GM23338 (cell line): ENCODE results near the gene PDCD1. TPM values are rescaled to one million over a fixed set of nuclear protein-coding genes. Genes with fewer than 3 reads are reported as not detected.

Source experiments
- ATAC-seq: fragments of 200-7000 bp; cut with Tn5 transposase; 3 replicates; pipeline ENCODE4 v1.9.1; 2020
- DNase-seq: peaks from one replicate; pipeline ENCODE4 v3.0.0-alpha.2; 2015; ENCODE audit warnings: low spot score
- H2AFZ ChIP-seq: fragments of 200-600 bp; sonication (generic); 2 replicates; pipeline ENCODE4 v1.8.0; 2016; ENCODE audit warnings: antibody characterized with exemption, mild to moderate bottlenecking, moderate library complexity
- H3F3A ChIP-seq: fragments of 200-600 bp; sonication (generic); replicated peaks from 2 replicates; pipeline ENCODE4 v1.8.0; 2017; ENCODE audit warnings: antibody characterized with exemption, mixed run types, low read depth
- H3K27ac ChIP-seq: fragments of 200-600 bp; sonication (generic); 2 replicates; pipeline ENCODE4 v1.6.1; 2016; ENCODE audit warnings: low read depth
- H3K27me3 ChIP-seq: fragments of 200-600 bp; sonication (generic); 2 replicates; pipeline ENCODE4 v1.8.0; 2016; ENCODE audit warnings: mild to moderate bottlenecking, mixed run types, moderate library complexity; ENCODE audit not compliant: insufficient read depth
- H3K36me3 ChIP-seq: fragments of 200-600 bp; sonication (generic); 2 replicates; pipeline ENCODE4 v1.8.0; 2016; ENCODE audit warnings: mild to moderate bottlenecking; ENCODE audit not compliant: insufficient read depth
- H3K4me1 ChIP-seq: fragments of 200-600 bp; sonication (generic); 2 replicates; pipeline ENCODE4 v1.8.0; 2016; ENCODE audit warnings: mild to moderate bottlenecking, moderate library complexity; ENCODE audit not compliant: insufficient read depth
- H3K4me2 ChIP-seq: fragments of 200-600 bp; sonication (generic); 2 replicates; pipeline ENCODE4 v1.7.1; 2017; ENCODE audit warnings: mixed run types
- H3K4me3 ChIP-seq: fragments of 200-600 bp; sonication (generic); 2 replicates; pipeline ENCODE4 v1.6.1; 2016; ENCODE audit warnings: mixed run types
- H3K79me2 ChIP-seq: fragments of 200-600 bp; sonication (generic); replicated peaks from 2 replicates; pipeline ENCODE4 v1.8.0; 2017; ENCODE audit warnings: mild to moderate bottlenecking; ENCODE audit not compliant: insufficient read depth
- H3K9me2 ChIP-seq: fragments of 200-600 bp; sonication (generic); 2 replicates; pipeline ENCODE4 v1.8.0; 2017; ENCODE audit not compliant: insufficient read depth
- H4K20me1 ChIP-seq: fragments of 200-600 bp; sonication (generic); replicated peaks from 2 replicates; pipeline ENCODE4 v1.8.0; 2017; ENCODE audit warnings: mild to moderate bottlenecking; ENCODE audit not compliant: insufficient read depth
- H3K27ac Mint-ChIP-seq: 2 replicates; pipeline ENCODE4 v1.8.0; 2020; ENCODE audit warnings: inconsistent platforms, mild to moderate bottlenecking, moderate library complexity, mixed read lengths
- H3K27me3 Mint-ChIP-seq: 3 replicates; pipeline ENCODE4 v1.8.0; 2022; ENCODE audit warnings: low read depth, mild to moderate bottlenecking, moderate library complexity, mixed read lengths, inconsistent platforms; ENCODE audit not compliant: insufficient read depth, poor library complexity
- H3K36me3 Mint-ChIP-seq: 3 replicates; pipeline ENCODE4 v1.8.0; 2021; ENCODE audit warnings: low read depth, mild to moderate bottlenecking, inconsistent platforms, moderate library complexity, mixed read lengths
- H3K4me1 Mint-ChIP-seq: 3 replicates; pipeline ENCODE4 v1.8.0; 2020; ENCODE audit warnings: mild to moderate bottlenecking, inconsistent platforms, mixed read lengths
- H3K4me3 Mint-ChIP-seq: 3 replicates; pipeline ENCODE4 v1.8.0; 2021; ENCODE audit warnings: moderate library complexity, mild to moderate bottlenecking, inconsistent platforms, mixed read lengths
- H3K9me3 Mint-ChIP-seq: 3 replicates; pipeline ENCODE4 v1.8.0; 2020; ENCODE audit warnings: moderate library complexity, mild to moderate bottlenecking, inconsistent platforms, mixed read lengths
- CREB1 ChIP-seq: fragments of 250-450 bp; sonication (Bioruptor Pico); IDR thresholded peaks from 2 replicates; pipeline ENCODE4 v1.5.0; 2020; ENCODE audit warnings: low read depth, mild to moderate bottlenecking, moderate library complexity
- EZH2 ChIP-seq: fragments of 200-600 bp; sonication (generic); IDR thresholded peaks from one replicate; pipeline ENCODE4 v1.8.0; 2017; ENCODE audit warnings: antibody characterized with exemption, mild to moderate bottlenecking, low read depth; ENCODE audit not compliant: unreplicated experiment
- EZH2phosphoT487 ChIP-seq: fragments of 200-600 bp; sonication (generic); IDR thresholded peaks from one replicate; pipeline ENCODE4 v1.8.1; 2018; ENCODE audit warnings: antibody characterized with exemption; ENCODE audit not compliant: unreplicated experiment
- JUNB ChIP-seq: IDR thresholded peaks from one replicate; pipeline ENCODE4 v1.6.1; 2016; ENCODE audit warnings: antibody characterized with exemption; ENCODE audit not compliant: unreplicated experiment
- NANOG ChIP-seq: IDR thresholded peaks from 2 replicates; pipeline ENCODE4 v1.6.1; 2016; ENCODE audit warnings: antibody characterized with exemption, borderline replicate concordance
- POLR2AphosphoS5 ChIP-seq: IDR thresholded peaks from 2 replicates; pipeline ENCODE4 v1.6.1; 2016; ENCODE audit warnings: antibody characterized with exemption, low read depth
- STAT1 ChIP-seq: IDR thresholded peaks from one replicate; pipeline ENCODE4 v1.6.1; 2016; ENCODE audit warnings: antibody characterized with exemption; ENCODE audit not compliant: unreplicated experiment
- ZNF114 ChIP-seq: fragments of 250-450 bp; sonication (Bioruptor Pico); IDR thresholded peaks from 2 replicates; pipeline ENCODE4 v1.5.0; 2020; ENCODE audit warnings: mild to moderate bottlenecking, moderate library complexity
- ZNF331 ChIP-seq: fragments of 250-450 bp; sonication (Bioruptor Pico); IDR thresholded peaks from 2 replicates; pipeline ENCODE4 v1.5.0; 2020; ENCODE audit warnings: low read depth, mild to moderate bottlenecking, moderate library complexity
- polyA plus RNA-seq: library from polyadenylated mRNA; unstranded; fragments of >200 nt; fragmentation: Nextera tagmentation; extraction: Ambion mirVana; gene quantifications from 2 replicates; pipeline ENCODE4 v1.2.1, GENCODE V29; 2016
- total RNA-seq: library from RNA; depleted of rRNA; stranded (reverse); fragments of >200 nt; shearing (Covaris generic); gene quantifications from 2 replicates; pipeline ENCODE4 v1.2.3, GENCODE V29; 2014
- TF ChIP-seq, protein P1 (sequence below): IDR thresholded peaks from 2 replicates; pipeline ENCODE4 v1.6.1; 2016; ENCODE audit warnings: antibody characterized with exemption
- TF ChIP-seq, protein P2 (sequence below): IDR thresholded peaks from one replicate; pipeline ENCODE4 v1.6.1; 2018; ENCODE audit warnings: antibody characterized with exemption; ENCODE audit not compliant: unreplicated experiment
- TF ChIP-seq, protein P3 (sequence below): fragments of 250-450 bp; sonication (Bioruptor Pico); IDR thresholded peaks from 2 replicates; pipeline ENCODE4 v1.5.0; 2020; ENCODE audit warnings: mild to moderate bottlenecking, moderate library complexity
- TF ChIP-seq, protein P4 (sequence below), 2 experiments: fragments of 200-600 bp in 1 of 2; sonication (generic) in 1 of 2; conservative IDR thresholded peaks; 2 replicates each; pipeline versions ENCODE4 v1.5.1 to v1.6.1; 2016 to 2017; ENCODE audit warnings: antibody characterized with exemption in 2 of 2, low read depth in 2 of 2, mild to moderate bottlenecking in 2 of 2, moderate library complexity in 1 of 2

PDCD1 gene
- total and polyA plus RNA-seq, 2 experiments from 2014 or later = 0.34 to 0.38 TPM

DNA sequence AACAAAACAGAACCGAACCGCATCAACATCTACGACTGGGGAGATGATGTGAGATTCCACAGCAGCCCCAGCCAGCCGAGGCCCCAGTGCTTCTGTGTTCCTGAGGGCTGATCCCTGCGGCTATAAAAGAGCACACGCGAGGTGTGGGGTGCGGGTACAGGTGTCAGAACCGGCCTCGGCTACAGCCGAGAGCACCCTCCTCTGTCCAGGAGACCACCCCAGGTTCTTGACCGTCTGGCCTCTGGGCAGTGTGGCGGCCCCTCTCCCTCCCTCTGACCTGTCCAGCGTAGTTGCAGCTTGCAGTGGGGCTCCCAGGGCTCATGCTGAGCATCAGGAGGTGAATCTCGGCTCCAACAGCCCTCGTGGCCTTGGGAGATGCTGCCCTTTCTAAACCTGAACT lies 34.6 kb upstream of the PDCD1 start:
- Mint-ChIP-seq H3K27me3 (peaks cover 18% of the 10 kb centered on the region), H3K4me1 (peaks cover 11% of the 10 kb centered on the region; the same call in 2 of the 3 replicates), H3K4me3 (no peak overlapping the region), H3K27ac (no peak overlapping the region), H3K9me3 (peaks cover 18% of the 10 kb centered on the region), H3K36me3 (peaks cover 10% of the 10 kb centered on the region)
- Histone ChIP-seq H3K4me2 (no peak overlapping the region), H3F3A (0 out of 2 replicates have a peak, but pooled peaks cover 3% of the 10 kb centered on the region), H3K4me3 (no peak overlapping the region), H3K27ac (no peak overlapping the region), H3K36me3 (no peaks in the 10 kb centered on the region), H3K79me2 (no peaks in the 10 kb centered on the region), H2AFZ (no peak overlapping the region), H3K27me3 (no peaks in the 10 kb centered on the region), H3K4me1 (peaks cover 5% of the 10 kb centered on the region; the same call in 1 of the 2 replicates), H3K9me2 (no peaks in the 10 kb centered on the region), H4K20me1 (no peaks in the 10 kb centered on the region; the same call in 1 of the 2 replicates)
- TF ChIP-seq EZH2 (no peak), JUNB (no peak), NANOG (no peak), ZNF331 (CRISPR knock-in tag) (no peak), POLR2AphosphoS5 (no peak), STAT1 (no peak), ZNF114 (CRISPR knock-in tag) (no peak), EZH2phosphoT487 (no peak), CREB1 (CRISPR knock-in tag) (no peak)
- TF ChIP-seq, protein P1, sequence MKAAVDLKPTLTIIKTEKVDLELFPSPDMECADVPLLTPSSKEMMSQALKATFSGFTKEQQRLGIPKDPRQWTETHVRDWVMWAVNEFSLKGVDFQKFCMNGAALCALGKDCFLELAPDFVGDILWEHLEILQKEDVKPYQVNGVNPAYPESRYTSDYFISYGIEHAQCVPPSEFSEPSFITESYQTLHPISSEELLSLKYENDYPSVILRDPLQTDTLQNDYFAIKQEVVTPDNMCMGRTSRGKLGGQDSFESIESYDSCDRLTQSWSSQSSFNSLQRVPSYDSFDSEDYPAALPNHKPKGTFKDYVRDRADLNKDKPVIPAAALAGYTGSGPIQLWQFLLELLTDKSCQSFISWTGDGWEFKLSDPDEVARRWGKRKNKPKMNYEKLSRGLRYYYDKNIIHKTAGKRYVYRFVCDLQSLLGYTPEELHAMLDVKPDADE = no peak
- TF ChIP-seq, protein P2, sequence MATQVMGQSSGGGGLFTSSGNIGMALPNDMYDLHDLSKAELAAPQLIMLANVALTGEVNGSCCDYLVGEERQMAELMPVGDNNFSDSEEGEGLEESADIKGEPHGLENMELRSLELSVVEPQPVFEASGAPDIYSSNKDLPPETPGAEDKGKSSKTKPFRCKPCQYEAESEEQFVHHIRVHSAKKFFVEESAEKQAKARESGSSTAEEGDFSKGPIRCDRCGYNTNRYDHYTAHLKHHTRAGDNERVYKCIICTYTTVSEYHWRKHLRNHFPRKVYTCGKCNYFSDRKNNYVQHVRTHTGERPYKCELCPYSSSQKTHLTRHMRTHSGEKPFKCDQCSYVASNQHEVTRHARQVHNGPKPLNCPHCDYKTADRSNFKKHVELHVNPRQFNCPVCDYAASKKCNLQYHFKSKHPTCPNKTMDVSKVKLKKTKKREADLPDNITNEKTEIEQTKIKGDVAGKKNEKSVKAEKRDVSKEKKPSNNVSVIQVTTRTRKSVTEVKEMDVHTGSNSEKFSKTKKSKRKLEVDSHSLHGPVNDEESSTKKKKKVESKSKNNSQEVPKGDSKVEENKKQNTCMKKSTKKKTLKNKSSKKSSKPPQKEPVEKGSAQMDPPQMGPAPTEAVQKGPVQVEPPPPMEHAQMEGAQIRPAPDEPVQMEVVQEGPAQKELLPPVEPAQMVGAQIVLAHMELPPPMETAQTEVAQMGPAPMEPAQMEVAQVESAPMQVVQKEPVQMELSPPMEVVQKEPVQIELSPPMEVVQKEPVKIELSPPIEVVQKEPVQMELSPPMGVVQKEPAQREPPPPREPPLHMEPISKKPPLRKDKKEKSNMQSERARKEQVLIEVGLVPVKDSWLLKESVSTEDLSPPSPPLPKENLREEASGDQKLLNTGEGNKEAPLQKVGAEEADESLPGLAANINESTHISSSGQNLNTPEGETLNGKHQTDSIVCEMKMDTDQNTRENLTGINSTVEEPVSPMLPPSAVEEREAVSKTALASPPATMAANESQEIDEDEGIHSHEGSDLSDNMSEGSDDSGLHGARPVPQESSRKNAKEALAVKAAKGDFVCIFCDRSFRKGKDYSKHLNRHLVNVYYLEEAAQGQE = no peak
- TF ChIP-seq, protein P3, sequence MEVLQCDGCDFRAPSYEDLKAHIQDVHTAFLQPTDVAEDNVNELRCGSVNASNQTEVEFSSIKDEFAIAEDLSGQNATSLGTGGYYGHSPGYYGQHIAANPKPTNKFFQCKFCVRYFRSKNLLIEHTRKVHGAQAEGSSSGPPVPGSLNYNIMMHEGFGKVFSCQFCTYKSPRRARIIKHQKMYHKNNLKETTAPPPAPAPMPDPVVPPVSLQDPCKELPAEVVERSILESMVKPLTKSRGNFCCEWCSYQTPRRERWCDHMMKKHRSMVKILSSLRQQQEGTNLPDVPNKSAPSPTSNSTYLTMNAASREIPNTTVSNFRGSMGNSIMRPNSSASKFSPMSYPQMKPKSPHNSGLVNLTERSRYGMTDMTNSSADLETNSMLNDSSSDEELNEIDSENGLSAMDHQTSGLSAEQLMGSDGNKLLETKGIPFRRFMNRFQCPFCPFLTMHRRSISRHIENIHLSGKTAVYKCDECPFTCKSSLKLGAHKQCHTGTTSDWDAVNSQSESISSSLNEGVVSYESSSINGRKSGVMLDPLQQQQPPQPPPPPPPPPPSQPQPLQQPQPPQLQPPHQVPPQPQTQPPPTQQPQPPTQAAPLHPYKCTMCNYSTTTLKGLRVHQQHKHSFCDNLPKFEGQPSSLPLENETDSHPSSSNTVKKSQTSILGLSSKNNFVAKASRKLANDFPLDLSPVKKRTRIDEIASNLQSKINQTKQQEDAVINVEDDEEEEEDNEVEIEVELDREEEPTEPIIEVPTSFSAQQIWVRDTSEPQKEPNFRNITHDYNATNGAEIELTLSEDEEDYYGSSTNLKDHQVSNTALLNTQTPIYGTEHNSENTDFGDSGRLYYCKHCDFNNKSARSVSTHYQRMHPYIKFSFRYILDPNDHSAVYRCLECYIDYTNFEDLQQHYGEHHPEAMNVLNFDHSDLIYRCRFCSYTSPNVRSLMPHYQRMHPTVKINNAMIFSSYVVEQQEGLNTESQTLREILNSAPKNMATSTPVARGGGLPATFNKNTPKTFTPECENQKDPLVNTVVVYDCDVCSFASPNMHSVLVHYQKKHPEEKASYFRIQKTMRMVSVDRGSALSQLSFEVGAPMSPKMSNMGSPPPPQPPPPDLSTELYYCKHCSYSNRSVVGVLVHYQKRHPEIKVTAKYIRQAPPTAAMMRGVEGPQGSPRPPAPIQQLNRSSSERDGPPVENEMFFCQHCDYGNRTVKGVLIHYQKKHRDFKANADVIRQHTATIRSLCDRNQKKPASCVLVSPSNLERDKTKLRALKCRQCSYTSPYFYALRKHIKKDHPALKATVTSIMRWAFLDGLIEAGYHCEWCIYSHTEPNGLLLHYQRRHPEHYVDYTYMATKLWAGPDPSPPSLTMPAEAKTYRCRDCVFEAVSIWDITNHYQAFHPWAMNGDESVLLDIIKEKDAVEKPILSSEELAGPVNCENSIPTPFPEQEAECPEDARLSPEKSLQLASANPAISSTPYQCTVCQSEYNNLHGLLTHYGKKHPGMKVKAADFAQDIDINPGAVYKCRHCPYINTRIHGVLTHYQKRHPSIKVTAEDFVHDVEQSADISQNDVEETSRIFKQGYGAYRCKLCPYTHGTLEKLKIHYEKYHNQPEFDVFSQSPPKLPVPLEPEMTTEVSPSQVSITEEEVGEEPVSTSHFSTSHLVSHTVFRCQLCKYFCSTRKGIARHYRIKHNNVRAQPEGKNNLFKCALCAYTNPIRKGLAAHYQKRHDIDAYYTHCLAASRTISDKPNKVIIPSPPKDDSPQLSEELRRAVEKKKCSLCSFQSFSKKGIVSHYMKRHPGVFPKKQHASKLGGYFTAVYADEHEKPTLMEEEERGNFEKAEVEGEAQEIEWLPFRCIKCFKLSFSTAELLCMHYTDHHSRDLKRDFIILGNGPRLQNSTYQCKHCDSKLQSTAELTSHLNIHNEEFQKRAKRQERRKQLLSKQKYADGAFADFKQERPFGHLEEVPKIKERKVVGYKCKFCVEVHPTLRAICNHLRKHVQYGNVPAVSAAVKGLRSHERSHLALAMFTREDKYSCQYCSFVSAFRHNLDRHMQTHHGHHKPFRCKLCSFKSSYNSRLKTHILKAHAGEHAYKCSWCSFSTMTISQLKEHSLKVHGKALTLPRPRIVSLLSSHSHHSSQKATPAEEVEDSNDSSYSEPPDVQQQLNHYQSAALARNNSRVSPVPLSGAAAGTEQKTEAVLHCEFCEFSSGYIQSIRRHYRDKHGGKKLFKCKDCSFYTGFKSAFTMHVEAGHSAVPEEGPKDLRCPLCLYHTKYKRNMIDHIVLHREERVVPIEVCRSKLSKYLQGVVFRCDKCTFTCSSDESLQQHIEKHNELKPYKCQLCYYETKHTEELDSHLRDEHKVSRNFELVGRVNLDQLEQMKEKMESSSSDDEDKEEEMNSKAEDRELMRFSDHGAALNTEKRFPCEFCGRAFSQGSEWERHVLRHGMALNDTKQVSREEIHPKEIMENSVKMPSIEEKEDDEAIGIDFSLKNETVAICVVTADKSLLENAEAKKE (CRISPR knock-in tag) = no peak
- TF ChIP-seq, protein P4, sequence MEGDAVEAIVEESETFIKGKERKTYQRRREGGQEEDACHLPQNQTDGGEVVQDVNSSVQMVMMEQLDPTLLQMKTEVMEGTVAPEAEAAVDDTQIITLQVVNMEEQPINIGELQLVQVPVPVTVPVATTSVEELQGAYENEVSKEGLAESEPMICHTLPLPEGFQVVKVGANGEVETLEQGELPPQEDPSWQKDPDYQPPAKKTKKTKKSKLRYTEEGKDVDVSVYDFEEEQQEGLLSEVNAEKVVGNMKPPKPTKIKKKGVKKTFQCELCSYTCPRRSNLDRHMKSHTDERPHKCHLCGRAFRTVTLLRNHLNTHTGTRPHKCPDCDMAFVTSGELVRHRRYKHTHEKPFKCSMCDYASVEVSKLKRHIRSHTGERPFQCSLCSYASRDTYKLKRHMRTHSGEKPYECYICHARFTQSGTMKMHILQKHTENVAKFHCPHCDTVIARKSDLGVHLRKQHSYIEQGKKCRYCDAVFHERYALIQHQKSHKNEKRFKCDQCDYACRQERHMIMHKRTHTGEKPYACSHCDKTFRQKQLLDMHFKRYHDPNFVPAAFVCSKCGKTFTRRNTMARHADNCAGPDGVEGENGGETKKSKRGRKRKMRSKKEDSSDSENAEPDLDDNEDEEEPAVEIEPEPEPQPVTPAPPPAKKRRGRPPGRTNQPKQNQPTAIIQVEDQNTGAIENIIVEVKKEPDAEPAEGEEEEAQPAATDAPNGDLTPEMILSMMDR (conservative IDR thresholded peaks at IDR 0.05; ENCODE audit: low read depth in 2 of 2) = no peak
- DNase-seq (no peak), ATAC-seq (no peak)
